Ectodermal cell (in vitro differentiated cells): ENCODE measurements around the gene TPD52L1.

ENCODE experiments used
- H3K27ac ChIP-seq: 2 replicates; pipeline ENCODE4 v1.7.0; 2013; ENCODE audit warnings: mild to moderate bottlenecking, low read depth, low read length; ENCODE audit not compliant: insufficient read depth, poor library complexity, severe bottlenecking
- H3K27me3 ChIP-seq: 2 replicates; pipeline ENCODE4 v1.7.0; 2013; ENCODE audit warnings: mild to moderate bottlenecking, low read length; ENCODE audit not compliant: insufficient read depth, control insufficient read depth, poor library complexity, severe bottlenecking
- H3K36me3 ChIP-seq: one replicate; pipeline ENCODE4 v1.7.0; 2013; ENCODE audit warnings: low read length; ENCODE audit not compliant: control insufficient read depth, insufficient read depth
- H3K4me1 ChIP-seq: one replicate; pipeline ENCODE4 v1.7.0; 2013; ENCODE audit warnings: low read length; ENCODE audit not compliant: control insufficient read depth, insufficient read depth
- H3K4me3 ChIP-seq: 2 replicates; pipeline ENCODE4 v1.7.0; 2013; ENCODE audit warnings: low read depth, low read length, control low read depth; ENCODE audit not compliant: insufficient read depth
- H3K9me3 ChIP-seq: 2 replicates; pipeline ENCODE4 v1.7.0; 2013; ENCODE audit warnings: mild to moderate bottlenecking, low read length, moderate library complexity; ENCODE audit not compliant: control insufficient read depth
- WGBS, 2 experiments: methylation state at CpG; one replicate each; pipeline ENCODE4 v1.1.7; 2013; ENCODE audit warnings: missing lambda C conversion rate in 2 of 2; 5-methylcytosine and 5-hydroxymethylcytosine counted together

Gene TPD52L1

DNA sequence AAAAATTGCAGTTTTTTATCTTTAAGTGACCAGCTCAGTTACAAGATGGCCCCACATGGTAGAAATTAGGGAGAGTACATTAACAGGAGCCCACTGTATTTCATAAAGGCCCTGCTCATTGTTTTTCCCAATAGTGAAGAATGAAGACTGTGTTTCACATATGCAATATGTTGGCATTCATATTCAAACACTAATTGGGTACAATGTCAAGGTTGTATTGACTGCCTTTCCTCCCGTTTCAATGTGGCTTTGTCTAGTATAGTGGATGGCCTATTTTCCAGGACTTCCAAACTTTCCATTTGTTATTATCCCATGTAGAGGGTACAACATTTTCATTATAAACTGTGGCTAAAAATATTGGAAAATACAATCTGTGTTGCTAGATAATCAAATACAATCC, 96.9 kb downstream of the TPD52L1 start:
- Histone ChIP-seq H3K4me1 (peaks cover 11% of the 10 kb centered on the region), H3K4me3 (no peak overlapping the region), H3K36me3 (no peaks in the 10 kb centered on the region), H3K27ac (no peak overlapping the region), H3K9me3 (no peaks in the 10 kb centered on the region), H3K27me3 (no peaks in the 10 kb centered on the region)
- 86% methylated on average over 1 of the region's 1 CpG; no CpG with 5 or more reads in 1 of the 2 experiments for WGBS, 2 experiments

DNA sequence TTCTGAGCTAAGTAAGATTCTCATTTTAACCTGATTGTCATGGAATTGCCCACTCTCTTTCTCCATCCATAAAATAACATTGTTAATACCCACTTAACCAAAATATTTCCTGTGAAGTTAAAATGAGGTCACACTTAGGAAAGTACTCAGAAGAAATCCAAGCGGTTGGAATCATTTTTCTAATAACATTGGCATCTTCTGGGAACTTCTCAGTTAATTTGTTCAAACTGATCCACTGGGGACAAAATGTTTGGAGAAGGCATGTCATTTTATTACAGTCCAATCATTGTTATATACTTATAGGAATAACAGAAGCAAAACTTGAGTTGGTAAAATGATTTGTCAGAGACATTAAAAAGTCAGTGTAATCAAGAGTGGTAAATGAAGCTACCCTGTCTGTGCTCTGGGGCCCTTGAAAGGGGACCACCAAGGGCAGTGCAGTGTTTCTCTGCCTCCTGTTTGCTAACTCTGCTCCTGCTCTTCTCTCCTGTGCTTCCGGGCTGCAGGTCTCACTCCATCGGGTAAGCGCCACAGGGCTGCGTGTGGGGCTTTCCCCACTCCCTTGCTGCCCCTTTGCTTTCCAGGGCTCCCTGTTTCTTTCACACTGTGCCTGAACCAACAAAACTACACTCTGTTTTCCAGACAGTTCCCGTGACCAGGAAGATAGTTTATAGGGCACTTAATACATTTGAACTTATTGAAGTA, 98.1 kb downstream of the TPD52L1 start:
- Histone ChIP-seq H3K4me3 (no peak overlapping the region), H3K27ac (no peak overlapping the region), H3K9me3 (no peaks in the 10 kb centered on the region), H3K36me3 (no peaks in the 10 kb centered on the region), H3K4me1 (peaks cover 6% of the 10 kb centered on the region), H3K27me3 (no peaks in the 10 kb centered on the region)
- 59 to 67% methylated on average over 6 of the region's 6 CpGs for WGBS, 2 experiments

DNA sequence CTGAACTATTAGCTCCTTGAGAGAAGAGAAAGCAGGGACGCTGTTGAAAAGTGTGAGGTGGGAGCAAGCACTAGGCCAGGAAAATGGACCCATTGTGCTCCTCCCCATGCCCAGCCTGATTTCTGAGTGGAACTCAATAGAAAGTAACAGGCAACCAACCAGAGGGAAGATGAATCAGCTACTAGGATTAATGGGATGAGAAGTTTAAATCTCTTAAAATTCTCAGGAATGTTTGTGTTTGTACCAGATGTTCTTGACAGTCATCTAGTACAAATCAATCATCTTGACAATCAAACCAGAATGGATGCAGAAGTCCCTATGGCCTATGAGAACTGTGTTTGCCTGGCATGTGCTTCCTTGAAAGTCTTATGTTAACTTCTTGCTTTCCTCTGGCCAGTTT, 99.3 kb downstream of the TPD52L1 start:
- Histone ChIP-seq H3K27me3 (no peaks in the 10 kb centered on the region), H3K4me1 (peaks cover 6% of the 10 kb centered on the region), H3K36me3 (no peaks in the 10 kb centered on the region), H3K27ac (no peak overlapping the region), H3K4me3 (no peak overlapping the region), H3K9me3 (no peaks in the 10 kb centered on the region)
- 50 to 80% methylated on average over 1 of the region's 1 CpG for WGBS, 2 experiments

DNA sequence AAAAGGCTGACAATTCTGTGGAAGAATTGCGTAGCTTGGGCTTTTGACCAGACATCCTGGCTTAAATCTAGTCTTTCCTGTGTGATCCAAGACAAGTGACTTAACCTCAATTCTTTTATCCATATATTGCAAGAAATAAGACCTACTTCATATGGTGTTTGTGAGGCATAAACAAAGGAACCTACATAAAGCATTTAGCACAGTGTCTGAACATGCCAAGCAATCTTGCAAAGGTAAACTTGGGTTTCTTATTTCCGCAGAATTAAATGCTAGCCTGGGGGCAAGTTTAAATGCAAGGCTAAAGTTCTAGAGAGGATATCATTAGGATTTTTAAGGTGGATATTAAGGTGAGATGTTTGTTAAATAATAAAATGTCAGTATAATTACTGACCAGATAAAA, 100.3 kb downstream of the TPD52L1 start:
- Histone ChIP-seq H3K4me3 (no peak overlapping the region), H3K9me3 (no peaks in the 10 kb centered on the region), H3K27me3 (no peaks in the 10 kb centered on the region), H3K36me3 (no peaks in the 10 kb centered on the region), H3K4me1 (peaks cover 6% of the 10 kb centered on the region), H3K27ac (no peak overlapping the region)
- 98 to 100% methylated on average over 2 of the region's 2 CpGs for WGBS, 2 experiments

DNA sequence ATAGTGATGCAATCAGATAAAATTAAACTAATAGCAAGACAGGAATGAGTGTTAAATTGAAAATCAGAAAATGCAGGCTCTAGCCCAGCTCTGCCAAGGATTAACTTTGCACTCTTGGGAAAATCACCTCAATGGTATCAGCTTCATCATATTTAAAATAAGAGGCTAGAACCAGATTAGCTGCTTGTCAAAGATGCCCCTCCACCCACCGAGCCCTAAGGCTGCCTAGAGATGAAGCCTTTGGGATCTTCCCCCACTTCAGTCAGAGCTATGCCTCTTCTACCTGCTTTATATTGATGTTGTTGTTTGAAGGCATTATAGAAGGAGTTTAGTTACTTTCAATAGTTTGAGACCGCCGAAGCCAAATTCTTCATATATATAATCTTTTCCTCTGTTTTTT, 100.7 kb downstream of the TPD52L1 start:
- Histone ChIP-seq H3K36me3 (no peaks in the 10 kb centered on the region), H3K27ac (no peak overlapping the region), H3K27me3 (no peaks in the 10 kb centered on the region), H3K9me3 (no peaks in the 10 kb centered on the region), H3K4me1 (peaks cover 6% of the 10 kb centered on the region), H3K4me3 (no peak overlapping the region)
- 100% methylated on average over 1 of the region's 3 CpGs for WGBS, 2 experiments

DNA sequence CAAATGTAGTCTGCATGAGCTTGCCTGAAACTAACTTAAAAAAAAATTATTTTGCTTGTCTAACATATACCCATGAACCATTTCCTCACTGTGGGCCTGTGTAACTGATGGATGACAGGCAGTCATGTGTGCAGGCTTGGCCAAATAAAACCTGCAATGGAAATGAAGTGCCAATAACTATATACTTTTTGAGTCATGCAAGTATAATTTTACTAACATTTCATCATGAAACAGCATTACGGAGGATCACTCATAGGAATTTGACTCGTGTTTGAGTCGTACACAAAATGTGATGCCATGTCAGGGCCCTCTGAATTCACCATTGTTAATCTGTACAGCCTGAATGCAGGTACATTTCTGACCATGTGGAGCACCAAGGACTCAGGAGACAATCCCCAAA, 101.6 kb downstream of the TPD52L1 start:
- 91 to 93% methylated on average over 3 of the region's 3 CpGs for WGBS, 2 experiments

DNA sequence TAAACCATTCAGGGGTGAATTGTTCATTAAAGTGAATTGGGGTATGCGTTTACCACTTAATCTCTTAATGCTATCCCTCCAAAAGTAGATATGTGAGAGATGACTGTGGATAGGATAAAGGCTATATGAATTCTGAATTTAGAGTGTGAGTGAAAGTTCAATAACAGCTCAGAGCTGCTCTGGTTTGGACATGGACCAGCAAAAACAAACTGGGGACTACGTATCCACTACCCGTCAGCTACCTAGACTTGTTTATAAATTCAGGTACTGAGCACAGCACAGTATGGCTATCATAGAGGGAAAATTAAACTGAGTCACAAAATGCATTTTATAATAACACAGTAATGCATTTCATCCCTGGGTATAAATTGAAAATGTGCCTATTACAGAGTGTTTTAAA, 103.8 kb downstream of the TPD52L1 start:
- 96 to 100% methylated on average over 3 of the region's 3 CpGs for WGBS, 2 experiments
- H3K27me3 ChIP-seq: no peaks in the 10 kb centered on the region
- H3K4me1 ChIP-seq: peaks cover 6% of the 10 kb centered on the region
- H3K9me3 ChIP-seq: no peaks in the 10 kb centered on the region
- H3K4me3 ChIP-seq: no peak overlapping the region
- H3K36me3 ChIP-seq: no peaks in the 10 kb centered on the region
- H3K27ac ChIP-seq: no peak overlapping the region

More for the DNA sequence above, 101.6 kb downstream of the TPD52L1 start:
- no peaks in the 10 kb centered on the region for H3K36me3 ChIP-seq
- peaks cover 6% of the 10 kb centered on the region for H3K4me1 ChIP-seq
- no peak overlapping the region for H3K27ac ChIP-seq
- no peaks in the 10 kb centered on the region for H3K27me3 ChIP-seq
- no peaks in the 10 kb centered on the region for H3K9me3 ChIP-seq
- H3K4me3 ChIP-seq: no peak overlapping the region

DNA sequence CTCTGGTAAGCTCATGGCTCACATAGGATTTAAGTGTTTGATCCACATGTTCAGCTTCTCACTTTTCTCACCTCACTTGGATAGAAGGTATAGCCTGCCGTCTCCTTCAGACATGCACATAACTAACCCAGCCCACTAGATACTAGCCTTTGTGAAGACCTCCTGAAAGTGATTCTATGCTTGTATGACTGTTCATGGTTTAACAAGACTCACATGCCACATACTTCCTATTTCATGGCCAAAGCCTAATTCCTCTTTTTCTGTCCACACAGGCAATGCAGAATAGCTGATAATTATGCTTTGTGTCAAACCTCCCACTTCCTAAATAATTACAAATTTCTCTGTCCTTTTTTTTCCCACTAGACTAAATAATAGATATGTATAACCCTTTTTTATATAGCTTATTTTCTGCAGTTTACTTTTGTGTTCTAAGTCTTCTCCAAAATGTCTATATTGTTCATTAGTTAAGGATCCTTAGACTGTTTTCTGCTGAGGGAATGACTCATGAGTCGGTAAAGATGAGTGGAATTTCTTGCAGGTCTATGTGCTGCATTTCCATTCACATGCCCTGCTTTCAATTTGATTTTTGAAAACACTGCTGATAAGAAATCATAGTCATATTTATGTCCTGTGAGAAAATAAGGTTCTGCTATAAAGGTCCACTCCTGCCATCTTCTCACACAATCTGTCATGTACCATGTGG, 105.2 kb downstream of the TPD52L1 start:
- Histone ChIP-seq H3K9me3 (no peaks in the 10 kb centered on the region), H3K4me1 (no peaks in the 10 kb centered on the region), H3K27me3 (no peaks in the 10 kb centered on the region), H3K4me3 (no peak overlapping the region), H3K27ac (no peak overlapping the region), H3K36me3 (no peaks in the 10 kb centered on the region)
- WGBS, 2 experiments: 95% methylated on average over 2 of the region's 2 CpGs

DNA sequence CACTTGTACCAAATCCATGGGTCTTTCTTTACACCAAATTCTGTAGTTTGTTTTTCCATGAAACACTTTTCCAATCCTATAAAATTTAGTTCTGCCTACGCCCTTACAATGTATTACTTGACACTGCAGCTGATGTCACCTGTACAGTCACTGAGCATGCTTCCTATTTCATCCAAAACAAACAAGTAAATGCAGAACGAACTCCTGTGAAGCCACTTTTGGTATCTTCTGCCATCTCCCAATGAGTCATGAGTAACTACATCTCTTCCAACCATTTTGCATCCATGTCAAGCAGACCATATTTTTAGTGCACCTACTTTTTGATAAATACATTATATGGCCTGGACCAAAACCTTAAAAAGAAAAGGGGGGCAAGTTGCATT, 105.8 kb downstream of the TPD52L1 start:
- Histone ChIP-seq H3K27me3 (no peaks in the 10 kb centered on the region), H3K36me3 (no peaks in the 10 kb centered on the region), H3K4me1 (no peaks in the 10 kb centered on the region), H3K9me3 (no peaks in the 10 kb centered on the region), H3K4me3 (no peak overlapping the region), H3K27ac (no peak overlapping the region)
- WGBS, 2 experiments: 86 to 89% methylated on average over 2 of the region's 2 CpGs

DNA sequence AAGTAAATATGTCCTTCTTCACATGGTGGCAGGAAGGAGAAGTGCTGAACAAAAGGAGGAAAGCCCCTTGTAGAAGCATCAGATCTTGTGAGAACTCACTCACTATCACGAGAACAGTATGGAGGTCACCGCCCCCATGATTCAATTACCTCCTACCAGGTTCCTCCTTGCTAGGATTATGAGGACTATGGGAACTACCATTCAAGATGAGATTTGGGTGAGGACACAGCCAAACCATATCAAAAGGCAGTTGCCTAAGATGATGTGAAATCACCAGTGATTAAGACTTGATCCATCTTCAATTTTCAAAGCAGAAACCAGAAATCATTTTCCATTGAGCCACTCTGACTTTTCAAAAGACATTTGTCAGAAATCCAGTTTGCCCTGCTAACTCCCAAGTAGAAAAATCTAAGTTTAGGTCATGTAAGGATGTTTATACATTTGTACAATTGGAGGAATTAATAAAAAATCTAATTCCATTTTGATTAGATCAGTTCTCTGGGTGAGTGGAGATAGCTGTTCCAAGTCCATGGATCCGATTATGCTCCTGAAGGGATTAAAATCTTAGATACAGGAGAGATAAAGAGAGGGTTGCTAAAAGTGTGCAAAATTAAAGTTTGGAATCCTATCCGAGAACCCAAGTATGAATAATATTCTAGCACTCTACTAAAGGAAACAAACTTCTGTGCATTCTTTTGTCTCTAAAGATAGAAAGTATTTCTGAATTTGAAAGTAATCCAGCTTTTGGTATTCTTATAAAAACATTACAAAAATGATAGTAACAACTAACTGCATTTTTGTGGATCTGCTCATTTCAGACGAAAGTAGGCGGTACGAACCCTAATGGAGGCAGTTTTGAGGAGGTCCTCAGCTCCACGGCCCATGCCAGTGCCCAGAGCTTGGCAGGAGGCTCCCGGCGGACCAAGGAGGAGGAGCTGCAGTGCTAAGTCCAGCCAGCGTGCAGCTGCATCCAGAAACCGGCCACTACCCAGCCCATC, 108.7 kb downstream of the TPD52L1 start:
- Histone ChIP-seq H3K27me3 (no peaks in the 10 kb centered on the region), H3K4me1 (no peaks in the 10 kb centered on the region), H3K4me3 (no peak overlapping the region), H3K27ac (no peak overlapping the region), H3K9me3 (no peaks in the 10 kb centered on the region), H3K36me3 (no peaks in the 10 kb centered on the region)
- WGBS, 2 experiments: 91 to 92% methylated on average over 11 of the region's 12 CpGs
